ENCODE results near the gene CAMK2A. TPM values are rescaled to one million over a fixed set of nuclear protein-coding genes. Genes with fewer than 3 reads are reported as not detected.

The CAMK2A gene
- total and polyA plus RNA-seq, 2 donors (not counting 1 experiment from before 2014, with no cell fraction given), result 2.1 to 3.1 TPM

DNA sequence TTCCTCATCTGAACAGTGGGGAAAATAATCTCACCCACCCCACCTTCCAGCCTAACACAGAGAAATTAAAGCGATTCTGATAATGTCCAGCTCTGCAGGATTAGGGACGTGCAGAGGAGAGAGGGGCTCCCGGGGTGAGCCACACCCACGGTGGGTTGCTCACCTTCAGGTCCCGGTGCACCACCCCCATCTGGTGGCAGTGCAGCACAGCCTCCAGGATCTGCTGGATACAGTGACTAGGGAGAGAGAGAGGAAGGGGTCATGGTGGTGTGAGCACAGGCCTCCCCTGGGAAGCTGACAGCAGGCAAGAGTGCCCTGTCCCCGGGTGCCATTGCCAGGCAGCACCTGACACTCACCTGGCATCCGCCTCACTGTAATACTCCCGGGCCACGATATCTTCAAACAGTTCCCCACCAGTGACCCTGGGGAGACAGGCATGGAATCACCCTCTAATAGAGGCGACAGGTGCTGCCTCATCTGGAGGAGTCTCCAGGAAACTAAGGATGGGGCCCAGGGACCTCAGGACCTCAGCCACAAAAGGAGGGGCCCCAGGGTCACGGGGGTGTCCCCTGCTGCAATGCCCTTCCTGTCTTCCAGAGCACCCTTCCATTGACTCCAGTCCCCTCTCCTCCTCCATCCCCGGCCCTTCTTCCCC, 33.0 kb downstream of the CAMK2A start:
- DNase-seq (ENCODE audit: low read depth in 2 of 2), result no peak
- TF ChIP-seq, protein P1, sequence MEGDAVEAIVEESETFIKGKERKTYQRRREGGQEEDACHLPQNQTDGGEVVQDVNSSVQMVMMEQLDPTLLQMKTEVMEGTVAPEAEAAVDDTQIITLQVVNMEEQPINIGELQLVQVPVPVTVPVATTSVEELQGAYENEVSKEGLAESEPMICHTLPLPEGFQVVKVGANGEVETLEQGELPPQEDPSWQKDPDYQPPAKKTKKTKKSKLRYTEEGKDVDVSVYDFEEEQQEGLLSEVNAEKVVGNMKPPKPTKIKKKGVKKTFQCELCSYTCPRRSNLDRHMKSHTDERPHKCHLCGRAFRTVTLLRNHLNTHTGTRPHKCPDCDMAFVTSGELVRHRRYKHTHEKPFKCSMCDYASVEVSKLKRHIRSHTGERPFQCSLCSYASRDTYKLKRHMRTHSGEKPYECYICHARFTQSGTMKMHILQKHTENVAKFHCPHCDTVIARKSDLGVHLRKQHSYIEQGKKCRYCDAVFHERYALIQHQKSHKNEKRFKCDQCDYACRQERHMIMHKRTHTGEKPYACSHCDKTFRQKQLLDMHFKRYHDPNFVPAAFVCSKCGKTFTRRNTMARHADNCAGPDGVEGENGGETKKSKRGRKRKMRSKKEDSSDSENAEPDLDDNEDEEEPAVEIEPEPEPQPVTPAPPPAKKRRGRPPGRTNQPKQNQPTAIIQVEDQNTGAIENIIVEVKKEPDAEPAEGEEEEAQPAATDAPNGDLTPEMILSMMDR (conservative IDR thresholded peaks at IDR 0.05 in 1 of 2, IDR thresholded peaks at IDR 0.05 in 1 of 2; ENCODE audit: low read depth in 1 of 2, low read length in 2 of 2), result peak in 1 of 2 donors; percentile 9
- TF ChIP-seq EZH2 (IDR thresholded peaks at IDR 0.05; ENCODE audit: low read length, missing control alignments), result no peak
- no peak overlapping the region for H2AFZ ChIP-seq (ENCODE audit: low read length)

DNA sequence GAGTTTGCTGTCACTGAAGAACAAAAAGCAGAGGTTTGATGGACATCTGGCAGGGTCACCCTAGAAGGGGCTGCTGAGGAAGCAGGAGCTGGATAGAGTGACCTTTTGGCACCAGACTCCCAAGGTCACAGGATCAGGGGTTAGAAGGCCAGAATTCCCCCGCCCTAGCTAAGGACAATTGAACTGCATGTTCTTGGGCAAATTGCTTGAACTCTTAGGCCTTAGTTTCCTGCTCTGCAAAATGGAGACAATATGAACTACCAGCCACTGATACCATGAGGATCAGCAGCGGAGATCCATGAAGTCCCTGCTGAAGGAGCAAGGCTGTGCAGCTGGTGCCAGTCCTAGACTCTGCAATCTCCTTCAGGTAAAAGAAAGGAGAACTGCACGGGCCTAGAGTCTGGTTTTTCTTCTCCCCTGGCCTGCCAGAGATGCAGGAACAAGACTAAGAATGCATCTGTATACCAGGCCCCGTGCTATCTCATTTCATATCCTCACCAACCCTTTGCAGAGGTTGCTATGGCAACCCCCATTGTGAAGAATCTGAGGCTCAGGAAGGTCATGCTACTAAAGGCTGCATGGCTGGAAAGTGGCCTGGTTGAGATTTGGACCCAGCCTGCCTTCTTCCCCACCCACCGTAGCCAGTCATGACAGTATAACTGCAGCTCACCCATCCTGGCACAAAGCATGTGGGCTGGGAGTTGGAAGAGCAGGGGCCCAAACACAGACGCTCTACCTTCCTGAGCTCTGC, 33.7 kb downstream of the CAMK2A start:
- Histone ChIP-seq H3K4me3 (replicated peaks in 1 of 4; ENCODE audit: control extremely low read depth in 1 of 4, insufficient read depth in 1 of 4, low read depth in 3 of 4, low read length in 4 of 4) (no peak overlapping the region), H3K27ac (ENCODE audit: insufficient read depth, low read length) (no peak overlapping the region), H3K27me3 (ENCODE audit: control insufficient read depth, insufficient read depth, low read length) (peaks cover 2% of the 10 kb centered on the region), H3K79me2 (ENCODE audit: control insufficient read depth, insufficient read depth, low read length) (no peaks in the 10 kb centered on the region), H3K36me3 (ENCODE audit: control insufficient read depth, insufficient read depth, low read length) (no peaks in the 10 kb centered on the region), H3K9ac (ENCODE audit: insufficient read depth, low read length) (no peak overlapping the region), H4K20me1 (ENCODE audit: control insufficient read depth, extremely low read depth, insufficient read depth, low read length) (no peaks in the 10 kb centered on the region), H3K4me1 (ENCODE audit: control insufficient read depth, extremely low read depth, insufficient read depth, low read length) (no peaks in the 10 kb centered on the region), H3K4me2 (ENCODE audit: extremely low read depth, insufficient read depth, low read length) (no peak overlapping the region), H2AFZ (ENCODE audit: low read length) (no peak overlapping the region), H3K9me3 (ENCODE audit: control insufficient read depth, insufficient read depth, low read depth, low read length) (no peaks in the 10 kb centered on the region)
- no peak for TF ChIP-seq EZH2 (IDR thresholded peaks at IDR 0.05; ENCODE audit: low read length, missing control alignments)
- TF ChIP-seq, protein P1 (conservative IDR thresholded peaks at IDR 0.05 in 1 of 2, IDR thresholded peaks at IDR 0.05 in 1 of 2; ENCODE audit: low read depth in 1 of 2, low read length in 2 of 2), result no peak
- DNase-seq (ENCODE audit: low read depth in 2 of 2), result peak in 1 of 2 donors; percentile 17

More for the DNA sequence above, 33.0 kb downstream of the CAMK2A start:
- peaks cover 2% of the 10 kb centered on the region for H3K27me3 ChIP-seq (ENCODE audit: control insufficient read depth, insufficient read depth, low read length)
- no peak overlapping the region for H3K27ac ChIP-seq (ENCODE audit: insufficient read depth, low read length)
- no peaks in the 10 kb centered on the region for H3K36me3 ChIP-seq (ENCODE audit: control insufficient read depth, insufficient read depth, low read length)
- no peaks in the 10 kb centered on the region for H3K79me2 ChIP-seq (ENCODE audit: control insufficient read depth, insufficient read depth, low read length)
- H3K4me3 ChIP-seq (replicated peaks in 1 of 4; ENCODE audit: control extremely low read depth in 1 of 4, insufficient read depth in 1 of 4, low read depth in 3 of 4, low read length in 4 of 4), result no peak overlapping the region
- H3K9ac ChIP-seq (ENCODE audit: insufficient read depth, low read length), result no peak overlapping the region
- H3K4me1 ChIP-seq (ENCODE audit: control insufficient read depth, extremely low read depth, insufficient read depth, low read length), result peaks cover 6% of the 10 kb centered on the region
- H3K9me3 ChIP-seq (ENCODE audit: control insufficient read depth, insufficient read depth, low read depth, low read length), result no peaks in the 10 kb centered on the region
- H3K4me2 ChIP-seq (ENCODE audit: extremely low read depth, insufficient read depth, low read length), result no peak overlapping the region
- H4K20me1 ChIP-seq (ENCODE audit: control insufficient read depth, extremely low read depth, insufficient read depth, low read length), result no peaks in the 10 kb centered on the region

DNA sequence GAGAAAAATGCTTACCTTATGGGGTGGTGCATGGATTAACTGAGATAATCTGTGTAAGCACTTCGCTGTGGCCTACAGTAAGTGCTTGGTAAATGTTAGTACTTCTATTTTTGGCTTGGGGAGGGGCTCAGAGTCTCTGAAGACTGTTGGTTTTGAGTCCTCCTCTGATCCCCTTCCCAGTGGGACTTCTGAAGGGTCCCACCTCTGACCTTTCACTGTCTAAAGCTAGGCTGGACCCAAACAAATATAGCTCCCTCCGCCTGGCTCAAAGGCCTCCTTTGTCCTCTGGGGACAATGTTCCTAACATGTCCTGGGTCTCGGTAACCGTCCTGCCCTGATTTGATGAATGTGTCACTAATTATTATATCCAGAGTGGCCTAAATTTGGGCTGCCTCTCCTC, 34.8 kb downstream of the CAMK2A start:
- H4K20me1 ChIP-seq (ENCODE audit: control insufficient read depth, extremely low read depth, insufficient read depth, low read length), result no peaks in the 10 kb centered on the region
- no peaks in the 10 kb centered on the region for H3K79me2 ChIP-seq (ENCODE audit: control insufficient read depth, insufficient read depth, low read length)
- H3K9me3 ChIP-seq (ENCODE audit: control insufficient read depth, insufficient read depth, low read depth, low read length), result no peaks in the 10 kb centered on the region
- H3K4me2 ChIP-seq (ENCODE audit: extremely low read depth, insufficient read depth, low read length), result no peak overlapping the region
- no peaks in the 10 kb centered on the region for H3K4me1 ChIP-seq (ENCODE audit: control insufficient read depth, extremely low read depth, insufficient read depth, low read length)
- no peak overlapping the region for H3K9ac ChIP-seq (ENCODE audit: insufficient read depth, low read length)
- no peak overlapping the region for H3K27ac ChIP-seq (ENCODE audit: insufficient read depth, low read length)
- peaks cover 2% of the 10 kb centered on the region for H3K27me3 ChIP-seq (ENCODE audit: control insufficient read depth, insufficient read depth, low read length)
- no peak overlapping the region for H2AFZ ChIP-seq (ENCODE audit: low read length)
- no peaks in the 10 kb centered on the region for H3K36me3 ChIP-seq (ENCODE audit: control insufficient read depth, insufficient read depth, low read length)
- TF ChIP-seq, protein P1 (conservative IDR thresholded peaks at IDR 0.05 in 1 of 2, IDR thresholded peaks at IDR 0.05 in 1 of 2; ENCODE audit: low read depth in 1 of 2, low read length in 2 of 2), result no peak
- no peak for TF ChIP-seq EZH2 (IDR thresholded peaks at IDR 0.05; ENCODE audit: low read length, missing control alignments)
- no peak overlapping the region for H3K4me3 ChIP-seq (replicated peaks in 1 of 4; ENCODE audit: control extremely low read depth in 1 of 4, insufficient read depth in 1 of 4, low read depth in 3 of 4, low read length in 4 of 4)
- DNase-seq (ENCODE audit: low read depth in 2 of 2), result no peak

Measured in fibroblast of lung (primary cell).